IMR-90 (cell line): ENCODE results near the gene ANKH. TPM values are rescaled to one million over a fixed set of nuclear protein-coding genes. Genes with fewer than 3 reads are reported as not detected.
A peak's percentile ranks its signal among the peaks of the same experiment; 100 is the strongest.

Experiments
- ATAC-seq: fragments of 200-7000 bp; cut with Tn5 transposase; 2 replicates; pipeline ENCODE4 v1.9.1; 2020; ENCODE audit warnings: low read depth, mild to moderate bottlenecking, moderate library complexity
- BruUV-seq: library from RNA; stranded (reverse); fragments of 400-500 nt; replicated peaks from 2 replicates; lab custom pipeline; 2021; lab: Mats Ljungman, UMichigan
- CTCF ChIA-PET: fragments of 300-600 bp; formaldehyde crosslinking; extraction: SDS; loops from one replicate; lab custom pipeline; 2021; ENCODE audit warnings: antibody characterized with exemption; lab: Yijun Ruan, JAX
- POLR2A ChIA-PET: fragments of 300-600 bp; sonication (Branson Sonifier 250); formaldehyde crosslinking; loops from one replicate; lab custom pipeline; 2022; ENCODE audit warnings: antibody characterized with exemption; ENCODE audit not compliant: unreplicated experiment; lab: Charles Lee
- DNase-seq: peaks from one replicate; pipeline ENCODE4 v3.0.0; 2013
- H2AFZ ChIP-seq: replicated peaks from 2 replicates; pipeline ENCODE3; 2013; ENCODE audit warnings: low read length, mild to moderate bottlenecking; ENCODE audit not compliant: poor library complexity
- H2AK5ac ChIP-seq: 2 replicates; pipeline ENCODE4 v1.6.1; 2013; ENCODE audit warnings: low read depth, low read length, inconsistent platforms
- H2AK9ac ChIP-seq: replicated peaks from 2 replicates; pipeline ENCODE3; 2013; ENCODE audit warnings: mild to moderate bottlenecking, low read depth, low read length, moderate library complexity; ENCODE audit not compliant: poor library complexity
- H2BK120ac ChIP-seq: 2 replicates; pipeline ENCODE4 v1.6.1; 2013; ENCODE audit warnings: low read depth, low read length, inconsistent platforms
- H2BK15ac ChIP-seq: 3 replicates; pipeline ENCODE4 v1.6.1; 2013; ENCODE audit warnings: low read depth, low read length, inconsistent platforms
- H2BK20ac ChIP-seq: 2 replicates; pipeline ENCODE4 v1.6.1; 2013; ENCODE audit warnings: low read depth, mild to moderate bottlenecking, inconsistent platforms, low read length, moderate library complexity
- H2BK5ac ChIP-seq: 2 replicates; pipeline ENCODE4 v1.6.1; 2013; ENCODE audit warnings: mild to moderate bottlenecking, low read depth, low read length, inconsistent platforms; ENCODE audit not compliant: poor library complexity, severe bottlenecking
- H3K14ac ChIP-seq: replicated peaks from 2 replicates; pipeline ENCODE4 v1.6.1; 2013; ENCODE audit warnings: low read depth, low read length, inconsistent platforms
- H3K18ac ChIP-seq: 2 replicates; pipeline ENCODE4 v1.6.1; 2013; ENCODE audit warnings: low read depth, low read length, control low read depth
- H3K23ac ChIP-seq: 2 replicates; pipeline ENCODE4 v1.6.1; 2013; ENCODE audit warnings: low read depth, low read length, inconsistent platforms
- H3K27ac ChIP-seq: 2 replicates; pipeline ENCODE4 v1.5.1; 2013; ENCODE audit warnings: mild to moderate bottlenecking, control low read depth, low read length; ENCODE audit not compliant: insufficient read depth
- H3K27me3 ChIP-seq: 2 replicates; pipeline ENCODE4 v1.6.1; 2013; ENCODE audit warnings: low read length; ENCODE audit not compliant: control insufficient read depth, insufficient read depth
- H3K36me3 ChIP-seq: 2 replicates; pipeline ENCODE4 v1.6.1; 2013; ENCODE audit warnings: low read length, mixed read lengths; ENCODE audit not compliant: control insufficient read depth, insufficient read depth
- H3K4ac ChIP-seq: 2 replicates; pipeline ENCODE4 v1.6.1; 2013; ENCODE audit warnings: low read depth, low read length, inconsistent platforms
- H3K4me1 ChIP-seq: 2 replicates; pipeline ENCODE4 v1.6.1; 2013; ENCODE audit warnings: low read length, mixed read lengths; ENCODE audit not compliant: control insufficient read depth, insufficient read depth
- H3K4me2 ChIP-seq: 2 replicates; pipeline ENCODE4 v1.6.1; 2013; ENCODE audit warnings: low read depth, mild to moderate bottlenecking, control low read depth, low read length, moderate library complexity
- H3K4me3 ChIP-seq: 2 replicates; pipeline ENCODE4 v1.5.1; 2013; ENCODE audit warnings: low read depth, mild to moderate bottlenecking, control low read depth, low read length, moderate library complexity; ENCODE audit not compliant: insufficient read depth
- H3K56ac ChIP-seq: 2 replicates; pipeline ENCODE4 v1.6.1; 2013; ENCODE audit warnings: low read length, inconsistent platforms; ENCODE audit not compliant: insufficient read depth; ENCODE audit errors: extremely low read depth
- H3K79me1 ChIP-seq, 2 experiments: 2 replicates each; pipeline ENCODE4 v1.6.1; 2013; ENCODE audit warnings: low read length in 2 of 2, inconsistent platforms in 1 of 2, low read depth in 1 of 2
- H3K9ac ChIP-seq: 2 replicates; pipeline ENCODE4 v1.6.1; 2013; ENCODE audit warnings: low read depth, low read length, control low read depth
- H3K9me1 ChIP-seq: 2 replicates; pipeline ENCODE4 v1.6.1; 2013; ENCODE audit warnings: low read length, inconsistent platforms; ENCODE audit not compliant: insufficient read depth
- H3K9me3 ChIP-seq: 2 replicates; pipeline ENCODE4 v1.6.1; 2013; ENCODE audit warnings: low read length; ENCODE audit not compliant: control insufficient read depth, insufficient read depth
- H4K20me1 ChIP-seq: 2 replicates; pipeline ENCODE4 v1.6.1; 2013; ENCODE audit warnings: low read length, inconsistent platforms; ENCODE audit not compliant: insufficient read depth
- H4K5ac ChIP-seq: 2 replicates; pipeline ENCODE4 v1.6.1; 2013; ENCODE audit warnings: mild to moderate bottlenecking, low read depth, low read length, control low read depth
- H4K8ac ChIP-seq, 2 experiments: 2 replicates each; pipeline ENCODE4 v1.6.1; 2013; ENCODE audit warnings: low read depth in 2 of 2, low read length in 2 of 2, control low read depth in 1 of 2, inconsistent platforms in 1 of 2
- H4K91ac ChIP-seq: 2 replicates; pipeline ENCODE4 v1.6.1; 2013; ENCODE audit warnings: low read depth, low read length, inconsistent platforms; ENCODE audit not compliant: insufficient read depth
- BHLHE40 ChIP-seq: fragments of 150-350 bp; IDR thresholded peaks from 2 replicates; pipeline ENCODE4 v1.6.1; 2016; ENCODE audit warnings: mild to moderate bottlenecking, low read depth, low read length
- CEBPB ChIP-seq: IDR thresholded peaks from 2 replicates; pipeline ENCODE4 v1.6.1; 2012; ENCODE audit warnings: low read depth, low read length, improper control_type of control experiment
- CHD1 ChIP-seq: IDR thresholded peaks from 2 replicates; pipeline ENCODE4 v1.6.1; 2012; ENCODE audit warnings: low read depth, low read length, improper control_type of control experiment
- POLR2A ChIP-seq: IDR thresholded peaks from 2 replicates; pipeline ENCODE4 v1.6.1; 2012; ENCODE audit warnings: mild to moderate bottlenecking, low read depth, low read length
- RAD21 ChIP-seq: IDR thresholded peaks from 2 replicates; pipeline ENCODE4 v1.6.1; 2012; ENCODE audit warnings: low read length, improper control_type of control experiment
- RCOR1 ChIP-seq: IDR thresholded peaks from 2 replicates; pipeline ENCODE4 v1.6.1; 2012; ENCODE audit warnings: mild to moderate bottlenecking, low read length, improper control_type of control experiment; ENCODE audit not compliant: insufficient replicate concordance
- WGBS, 2 experiments: methylation state at CpG; one replicate each; pipeline versions ENCODE4 v1.1.5 to v1.1.7; 2013; ENCODE audit warnings: missing lambda C conversion rate in 2 of 2; ENCODE audit not compliant: insufficient read length in 1 of 2; ENCODE audit errors: extremely low coverage in 2 of 2; 5-methylcytosine and 5-hydroxymethylcytosine counted together
- dilution Hi-C: fragments of 300-500 bp; cut with HindIII; formaldehyde crosslinking; loops from one replicate; pipeline ENCODE4 v1.14.3; 2018; ENCODE audit warnings: low sequenced_read_pairs; ENCODE audit not compliant: unreplicated experiment
- in situ Hi-C: fragments of 300-500 bp; cut with MboI; formaldehyde crosslinking; loops from 3 replicates; pipeline ENCODE4 v1.14.3; 2019; ENCODE audit warnings: low sequenced_read_pairs, inconsistent platforms, mixed read lengths
- intact Hi-C: fragments of 100-400 bp; cut with micrococcal nuclease; formaldehyde crosslinking; loops from 2 replicates; pipeline ENCODE4 v1.10.0; 2022
- polyA plus RNA-seq, 3 experiments: library from polyadenylated mRNA; depleted of rRNA; stranded (reverse); fragments of >200 nt; gene quantifications; 2 replicates each; pipeline ENCODE4 v1.2.3, GENCODE V29; 2012; ENCODE audit warnings: low replicate concordance in 1 of 3
- total RNA-seq: library from RNA; depleted of rRNA; stranded (reverse); fragments of >200 nt; gene quantifications from 2 replicates; pipeline ENCODE4 v1.2.3, GENCODE V29; 2012

ANKH gene
- total and polyA plus RNA-seq, 2 of the 4 experiments (the other 2 are of a cell fraction): 5.2 to 17.2 TPM

DNA sequence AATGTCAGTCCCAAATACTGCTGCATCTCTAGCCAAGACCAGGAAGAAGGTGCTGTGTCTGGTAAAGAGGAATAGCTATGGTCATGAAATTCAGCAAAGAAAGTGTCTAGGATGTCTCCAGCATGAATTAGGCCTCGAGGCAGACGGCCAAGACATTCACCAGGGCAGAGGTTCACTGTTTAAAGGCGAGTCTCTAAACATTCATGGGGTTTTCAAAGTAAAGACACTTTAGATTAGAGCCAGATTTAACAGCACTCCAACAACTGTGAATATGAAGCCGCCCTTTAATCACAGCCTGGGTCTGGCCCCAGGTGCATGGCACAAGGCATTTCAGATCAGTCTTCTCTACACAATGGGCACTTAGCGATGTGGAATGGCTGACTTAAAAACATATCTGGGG, 95.0 kb downstream of the ANKH start:
- no peak overlapping the region for H3K23ac ChIP-seq
- H3K4me2 ChIP-seq: no peak overlapping the region
- H3K4me3 ChIP-seq: no peak overlapping the region
- H3K18ac ChIP-seq: no peak overlapping the region
- no peak overlapping the region for H4K8ac ChIP-seq
- no peak overlapping the region for H2BK120ac ChIP-seq
- H3K56ac ChIP-seq: no peak overlapping the region
- no peak overlapping the region for H4K91ac ChIP-seq
- H3K79me1 ChIP-seq: no peaks in the 10 kb centered on the region
- no peak overlapping the region for H2BK5ac ChIP-seq
- no peak overlapping the region for H3K4ac ChIP-seq
- in situ Hi-C loops (no loop called here), intact Hi-C loops (no loop called here), dilution Hi-C loops (no loop called here)
- H3K14ac ChIP-seq: no peak overlapping the region
- H4K5ac ChIP-seq: no peak overlapping the region
- DNase-seq (peak; percentile 12), ATAC-seq (no peak)
- WGBS, 2 experiments: 69% methylated on average over 4 of the region's 5 CpGs; no CpG with 5 or more reads in 1 of the 2 experiments
- no peaks in the 10 kb centered on the region; the same call in 1 of the 2 replicates for H3K36me3 ChIP-seq
- no peaks in the 10 kb centered on the region for H4K20me1 ChIP-seq
- H3K9me3 ChIP-seq: no peaks in the 10 kb centered on the region
- H3K9me1 ChIP-seq: peaks cover 5% of the 10 kb centered on the region; the same call in 1 of the 2 replicates
- no peak overlapping the region for H2BK20ac ChIP-seq
- H3K27me3 ChIP-seq: no peaks in the 10 kb centered on the region
- BruUV-seq: no TSS peak
- no peaks in the 10 kb centered on the region for H3K4me1 ChIP-seq
- H2AK9ac ChIP-seq: no peak overlapping the region
- CTCF ChIA-PET: no interaction called here
- no peak for TF ChIP-seq CEBPB
- TF ChIP-seq BHLHE40: no peak
- no peak for TF ChIP-seq RCOR1
- TF ChIP-seq CHD1: no peak
- no peak for TF ChIP-seq RAD21
- no peak for TF ChIP-seq POLR2A
- H2AFZ ChIP-seq: no peak overlapping the region
- no peak overlapping the region for H3K27ac ChIP-seq
- H2AK5ac ChIP-seq: no peak overlapping the region
- POLR2A ChIA-PET: no interaction called here
- no peak overlapping the region for H3K9ac ChIP-seq
- no peak overlapping the region for H2BK15ac ChIP-seq
